GM18526 (cell line): ENCODE data around the gene MUSK.

ENCODE experiments used
- POLR2A ChIP-seq: IDR thresholded peaks from 3 replicates; pipeline ENCODE4 v1.6.1; 2011; ENCODE audit not compliant: insufficient read length; ENCODE audit errors: extremely low read depth

The MUSK gene

GRCh38 chr9:110669433-110669832 is 842 bp downstream of the MUSK start:
- no peak for TF ChIP-seq POLR2A

GRCh38 chr9:110671849-110672248 is 3.3 kb downstream of the MUSK start:
- no peak for TF ChIP-seq POLR2A

- TF ChIP-seq POLR2A: no peak
Measured at GRCh38 chr9:110672873-110673510, 4.4 kb downstream of the MUSK start.

GRCh38 chr9:110687497-110687896 is 18.9 kb downstream of the MUSK start:
- TF ChIP-seq POLR2A: no peak

GRCh38 chr9:110688329-110688728 is 19.7 kb downstream of the MUSK start:
- TF ChIP-seq POLR2A: no peak

GRCh38 chr9:110691002-110691549 is 22.5 kb downstream of the MUSK start:
- no peak for TF ChIP-seq POLR2A

- no peak for TF ChIP-seq POLR2A
Measured at GRCh38 chr9:110700953-110701352, 32.4 kb downstream of the MUSK start.

- TF ChIP-seq POLR2A: no peak
Measured at GRCh38 chr9:110703669-110704068, 35.1 kb downstream of the MUSK start.

- TF ChIP-seq POLR2A: no peak
Measured at GRCh38 chr9:110707419-110707818, 38.8 kb downstream of the MUSK start.

GRCh38 chr9:110710420-110710819 is 41.8 kb downstream of the MUSK start:
- no peak for TF ChIP-seq POLR2A

GRCh38 chr9:110712955-110713354 is 44.4 kb downstream of the MUSK start:
- no peak for TF ChIP-seq POLR2A

- no peak for TF ChIP-seq POLR2A
Measured at GRCh38 chr9:110714314-110714713, 45.7 kb downstream of the MUSK start.

- TF ChIP-seq POLR2A: no peak
Measured at GRCh38 chr9:110728058-110728457, 59.5 kb downstream of the MUSK start.

- TF ChIP-seq POLR2A: no peak
Measured at GRCh38 chr9:110729641-110730040, 61.0 kb downstream of the MUSK start.

GRCh38 chr9:110731437-110732028 is 62.9 kb downstream of the MUSK start:
- TF ChIP-seq POLR2A: no peak

GRCh38 chr9:110738982-110739381 is 70.4 kb downstream of the MUSK start:
- TF ChIP-seq POLR2A: no peak

- no peak for TF ChIP-seq POLR2A
Measured at GRCh38 chr9:110742741-110743371, 74.3 kb downstream of the MUSK start.
